ENCODE data around the gene CLEC16A.

DNA sequence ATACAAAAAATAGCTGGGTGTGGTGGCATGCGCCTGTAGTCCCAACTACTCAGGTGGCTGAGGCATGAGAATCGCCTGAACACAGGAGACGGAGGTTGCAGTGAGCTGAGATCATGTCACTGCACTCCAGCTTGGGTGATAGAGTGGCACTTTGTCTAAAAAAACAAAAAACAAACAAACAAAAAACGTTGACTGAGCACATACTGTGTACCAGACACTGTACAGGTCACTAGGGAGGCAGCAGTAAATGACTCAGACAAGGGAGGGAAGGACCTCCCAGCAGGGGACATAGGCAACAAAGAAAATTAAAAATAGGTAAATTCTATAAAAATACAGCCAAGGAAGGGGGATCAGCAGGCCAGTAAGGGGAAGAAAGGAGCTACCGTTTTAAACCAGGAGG is 247.3 kb downstream of the CLEC16A start:
- TF ChIP-seq, protein P1, sequence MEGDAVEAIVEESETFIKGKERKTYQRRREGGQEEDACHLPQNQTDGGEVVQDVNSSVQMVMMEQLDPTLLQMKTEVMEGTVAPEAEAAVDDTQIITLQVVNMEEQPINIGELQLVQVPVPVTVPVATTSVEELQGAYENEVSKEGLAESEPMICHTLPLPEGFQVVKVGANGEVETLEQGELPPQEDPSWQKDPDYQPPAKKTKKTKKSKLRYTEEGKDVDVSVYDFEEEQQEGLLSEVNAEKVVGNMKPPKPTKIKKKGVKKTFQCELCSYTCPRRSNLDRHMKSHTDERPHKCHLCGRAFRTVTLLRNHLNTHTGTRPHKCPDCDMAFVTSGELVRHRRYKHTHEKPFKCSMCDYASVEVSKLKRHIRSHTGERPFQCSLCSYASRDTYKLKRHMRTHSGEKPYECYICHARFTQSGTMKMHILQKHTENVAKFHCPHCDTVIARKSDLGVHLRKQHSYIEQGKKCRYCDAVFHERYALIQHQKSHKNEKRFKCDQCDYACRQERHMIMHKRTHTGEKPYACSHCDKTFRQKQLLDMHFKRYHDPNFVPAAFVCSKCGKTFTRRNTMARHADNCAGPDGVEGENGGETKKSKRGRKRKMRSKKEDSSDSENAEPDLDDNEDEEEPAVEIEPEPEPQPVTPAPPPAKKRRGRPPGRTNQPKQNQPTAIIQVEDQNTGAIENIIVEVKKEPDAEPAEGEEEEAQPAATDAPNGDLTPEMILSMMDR (IDR thresholded peaks at IDR 0.05; ENCODE audit: low read depth, low read length, poor library complexity, severe bottlenecking) = no peak
- no peak for TF ChIP-seq EZH2phosphoT487 (IDR thresholded peaks at IDR 0.05; ENCODE audit: borderline replicate concordance, low read length)
